Calu3 (cell line): ENCODE results near the gene GPR137C. TPM values are rescaled to one million over a fixed set of nuclear protein-coding genes. Genes with fewer than 3 reads are reported as not detected.

ENCODE experiments used
- BruUV-seq: library from RNA; stranded (reverse); fragments of 400-500 nt; replicated peaks from 2 replicates; lab custom pipeline; 2021; lab: Mats Ljungman, UMichigan
- CTCF ChIA-PET: fragments of 300-600 bp; sonication (Branson Sonifier 250); formaldehyde crosslinking; loops from one replicate; lab custom pipeline; 2022; ENCODE audit warnings: antibody characterized with exemption; lab: Charles Lee
- DNase-seq: peaks from one replicate; pipeline ENCODE4 v3.0.0; 2022
- H3K27ac Mint-ChIP-seq: one replicate; pipeline ENCODE4 v1.8.0; 2022; ENCODE audit warnings: mixed read lengths; ENCODE audit not compliant: unreplicated experiment
- H3K27me3 Mint-ChIP-seq: one replicate; pipeline ENCODE4 v1.8.0; 2022; ENCODE audit warnings: mixed read lengths; ENCODE audit not compliant: unreplicated experiment
- H3K36me3 Mint-ChIP-seq: one replicate; pipeline ENCODE4 v1.8.0; 2022; ENCODE audit warnings: mild to moderate bottlenecking, moderate library complexity, mixed read lengths; ENCODE audit not compliant: insufficient read depth, unreplicated experiment
- H3K4me1 Mint-ChIP-seq: one replicate; pipeline ENCODE4 v1.8.0; 2022; ENCODE audit warnings: mild to moderate bottlenecking, low read depth, mixed read lengths; ENCODE audit not compliant: unreplicated experiment
- H3K4me3 Mint-ChIP-seq: one replicate; pipeline ENCODE4 v1.8.0; 2022; ENCODE audit warnings: mild to moderate bottlenecking, low read depth, moderate library complexity, mixed read lengths; ENCODE audit not compliant: unreplicated experiment
- H3K9me3 Mint-ChIP-seq: one replicate; pipeline ENCODE4 v1.8.0; 2022; ENCODE audit warnings: low read depth, mixed read lengths; ENCODE audit not compliant: unreplicated experiment
- intact Hi-C: fragments of 100-400 bp; cut with micrococcal nuclease; formaldehyde crosslinking; loops from one replicate; pipeline ENCODE4 v1.10.0; 2022; ENCODE audit not compliant: unreplicated experiment
- total RNA-seq: library from RNA; stranded (reverse); gene quantifications from 2 replicates; pipeline ENCODE4 v1.2.3, GENCODE V29; 2022
- TF ChIP-seq, protein P1 (sequence below): fragments of 200-600 bp; IDR thresholded peaks from one replicate; pipeline ENCODE4 v1.8.0; 2022; ENCODE audit warnings: antibody characterized with exemption; ENCODE audit not compliant: unreplicated experiment

Gene GPR137C
- total RNA-seq, 1 experiment from 2014 or later: 2.3 TPM

DNA sequence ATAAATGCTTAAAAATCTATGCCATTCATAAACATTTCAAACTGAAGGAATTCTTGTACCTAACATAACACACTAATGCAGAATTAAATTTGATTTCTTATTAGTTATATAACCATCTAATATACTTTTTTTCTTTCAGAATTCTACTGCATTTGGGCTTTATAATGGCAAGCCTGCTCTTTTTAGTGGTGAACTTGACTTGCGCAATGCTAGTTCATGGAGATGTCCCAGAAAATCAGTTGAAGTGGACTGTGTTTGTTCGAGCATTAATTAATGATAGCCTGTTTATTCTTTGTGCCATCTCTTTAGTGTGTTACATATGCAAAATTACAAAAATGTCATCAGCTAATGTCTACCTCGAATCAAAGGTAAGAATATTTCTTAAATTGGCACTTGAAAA, 47.3 kb downstream of the GPR137C start:
- peaks cover 10% of the 10 kb centered on the region for H3K27me3 Mint-ChIP-seq
- H3K36me3 Mint-ChIP-seq: no peaks in the 10 kb centered on the region
- CTCF ChIA-PET: no interaction called here
- peaks cover 3% of the 10 kb centered on the region for H3K9me3 Mint-ChIP-seq
- H3K4me1 Mint-ChIP-seq: no peaks in the 10 kb centered on the region
- H3K4me3 Mint-ChIP-seq: no peak overlapping the region
- intact Hi-C loops: no loop called here
- TF ChIP-seq, protein P1, sequence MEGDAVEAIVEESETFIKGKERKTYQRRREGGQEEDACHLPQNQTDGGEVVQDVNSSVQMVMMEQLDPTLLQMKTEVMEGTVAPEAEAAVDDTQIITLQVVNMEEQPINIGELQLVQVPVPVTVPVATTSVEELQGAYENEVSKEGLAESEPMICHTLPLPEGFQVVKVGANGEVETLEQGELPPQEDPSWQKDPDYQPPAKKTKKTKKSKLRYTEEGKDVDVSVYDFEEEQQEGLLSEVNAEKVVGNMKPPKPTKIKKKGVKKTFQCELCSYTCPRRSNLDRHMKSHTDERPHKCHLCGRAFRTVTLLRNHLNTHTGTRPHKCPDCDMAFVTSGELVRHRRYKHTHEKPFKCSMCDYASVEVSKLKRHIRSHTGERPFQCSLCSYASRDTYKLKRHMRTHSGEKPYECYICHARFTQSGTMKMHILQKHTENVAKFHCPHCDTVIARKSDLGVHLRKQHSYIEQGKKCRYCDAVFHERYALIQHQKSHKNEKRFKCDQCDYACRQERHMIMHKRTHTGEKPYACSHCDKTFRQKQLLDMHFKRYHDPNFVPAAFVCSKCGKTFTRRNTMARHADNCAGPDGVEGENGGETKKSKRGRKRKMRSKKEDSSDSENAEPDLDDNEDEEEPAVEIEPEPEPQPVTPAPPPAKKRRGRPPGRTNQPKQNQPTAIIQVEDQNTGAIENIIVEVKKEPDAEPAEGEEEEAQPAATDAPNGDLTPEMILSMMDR: no peak
- no peak overlapping the region for H3K27ac Mint-ChIP-seq
- no TSS peak for BruUV-seq
- no peak for DNase-seq

DNA sequence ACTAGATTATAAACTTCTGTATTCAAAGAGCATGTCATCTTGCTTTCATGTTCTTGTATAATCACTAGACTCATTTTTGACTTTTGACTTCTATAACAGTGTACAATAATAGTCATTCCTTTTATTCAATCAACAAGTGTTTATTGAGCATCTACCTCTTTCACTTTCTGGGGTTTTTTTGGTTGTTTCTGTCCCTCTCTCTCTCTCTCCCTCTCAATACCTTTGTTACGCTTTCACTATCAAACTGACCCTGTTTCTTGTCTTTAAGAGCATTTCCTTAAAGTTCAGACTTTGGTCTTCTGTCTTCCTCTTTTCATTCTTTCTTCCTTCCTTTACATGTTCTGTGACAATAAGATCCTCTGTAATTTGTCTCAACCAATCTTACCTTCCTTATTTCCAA, 49.5 kb downstream of the GPR137C start:
- CTCF ChIA-PET: no interaction called here
- H3K36me3 Mint-ChIP-seq: no peaks in the 10 kb centered on the region
- no peak overlapping the region for H3K27ac Mint-ChIP-seq
- H3K4me1 Mint-ChIP-seq: no peaks in the 10 kb centered on the region
- intact Hi-C loops: no loop called here
- BruUV-seq: no TSS peak
- no peaks in the 10 kb centered on the region for H3K27me3 Mint-ChIP-seq
- TF ChIP-seq, protein P1: no peak
- no peaks in the 10 kb centered on the region for H3K9me3 Mint-ChIP-seq
- no peak overlapping the region for H3K4me3 Mint-ChIP-seq
- DNase-seq: no peak

DNA sequence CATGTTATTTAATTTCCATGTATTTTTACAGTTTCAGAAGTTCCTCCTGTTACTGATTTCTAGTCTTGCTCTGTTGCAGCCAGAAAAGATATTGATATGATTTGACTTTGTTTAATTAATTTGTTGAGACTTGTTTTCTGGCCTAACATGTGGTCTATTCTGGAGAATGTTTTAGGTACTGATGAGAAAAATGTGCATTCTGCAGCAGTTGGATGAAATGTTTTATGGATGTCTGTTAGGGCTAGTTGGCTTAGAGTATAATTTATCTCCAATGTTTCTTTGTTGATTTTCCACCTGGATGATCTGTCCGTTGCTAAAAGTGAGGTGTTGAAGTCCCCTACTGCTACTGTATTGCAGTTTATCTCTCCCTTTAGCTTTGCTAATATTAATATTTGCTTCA, 54.4 kb downstream of the GPR137C start:
- Mint-ChIP-seq H3K4me3 (no peak overlapping the region), H3K27me3 (no peaks in the 10 kb centered on the region), H3K4me1 (no peaks in the 10 kb centered on the region), H3K36me3 (no peaks in the 10 kb centered on the region), H3K27ac (no peak overlapping the region), H3K9me3 (no peaks in the 10 kb centered on the region)
- no peak for DNase-seq
- CTCF ChIA-PET: no interaction called here
- TF ChIP-seq, protein P1: no peak
- no TSS peak for BruUV-seq
- intact Hi-C loops: no loop called here

DNA sequence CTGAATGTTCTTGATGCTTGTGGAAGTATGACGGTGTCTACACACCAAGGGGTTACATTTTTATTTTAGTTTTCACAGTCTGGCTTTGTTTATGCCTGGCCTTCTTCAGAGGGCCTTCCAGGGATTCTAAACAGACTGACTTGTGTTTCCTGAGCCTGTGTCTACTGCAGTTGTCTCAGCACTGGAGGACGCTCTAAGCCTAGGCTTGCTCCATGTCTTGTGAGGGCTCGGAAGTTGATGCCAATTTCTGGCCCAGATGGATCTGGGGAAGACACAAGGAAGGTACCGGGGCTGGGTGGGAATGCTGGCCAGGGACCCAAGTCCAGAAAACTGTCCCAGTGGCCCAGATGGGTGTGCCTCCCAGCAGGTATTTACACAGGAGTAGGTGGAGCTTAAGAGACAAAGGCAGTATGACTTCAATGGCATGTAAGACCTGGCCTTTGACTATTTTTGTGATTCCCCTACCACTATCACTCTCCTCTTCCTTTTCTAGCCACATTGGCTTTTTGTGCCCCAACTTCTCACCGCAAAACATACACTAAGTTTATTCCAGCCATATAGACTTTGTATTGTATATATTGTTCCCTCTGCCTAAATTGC, 56.9 kb downstream of the GPR137C start:
- no peaks in the 10 kb centered on the region for H3K4me1 Mint-ChIP-seq
- TF ChIP-seq, protein P1: no peak
- intact Hi-C loops: no loop called here
- no peak overlapping the region for H3K4me3 Mint-ChIP-seq
- no peaks in the 10 kb centered on the region for H3K36me3 Mint-ChIP-seq
- DNase-seq: no peak
- H3K27ac Mint-ChIP-seq: no peak overlapping the region
- no peaks in the 10 kb centered on the region for H3K9me3 Mint-ChIP-seq
- no peaks in the 10 kb centered on the region for H3K27me3 Mint-ChIP-seq
- BruUV-seq: no TSS peak
- CTCF ChIA-PET: interaction anchor here (1.4 kb wide), 1 partner anchor 23 kb away, joined by 3 read pairs; no protein-coding TSS in a partner anchor
